TTC549 (cell line): Measurements from ENCODE around the gene ARPC4.
"Not testable (repeated sequence)": the region's sequence is repeated elsewhere in the genome, so short reads cannot be mapped to it uniquely, and the experiment has no call there.

Experiments used
- FAIRE-seq: peaks from 2 replicates; lab custom pipeline; 2012; peaks lifted over from hg19 to GRCh38; lab: Jason Lieb, UNC

The ARPC4 gene

DNA sequence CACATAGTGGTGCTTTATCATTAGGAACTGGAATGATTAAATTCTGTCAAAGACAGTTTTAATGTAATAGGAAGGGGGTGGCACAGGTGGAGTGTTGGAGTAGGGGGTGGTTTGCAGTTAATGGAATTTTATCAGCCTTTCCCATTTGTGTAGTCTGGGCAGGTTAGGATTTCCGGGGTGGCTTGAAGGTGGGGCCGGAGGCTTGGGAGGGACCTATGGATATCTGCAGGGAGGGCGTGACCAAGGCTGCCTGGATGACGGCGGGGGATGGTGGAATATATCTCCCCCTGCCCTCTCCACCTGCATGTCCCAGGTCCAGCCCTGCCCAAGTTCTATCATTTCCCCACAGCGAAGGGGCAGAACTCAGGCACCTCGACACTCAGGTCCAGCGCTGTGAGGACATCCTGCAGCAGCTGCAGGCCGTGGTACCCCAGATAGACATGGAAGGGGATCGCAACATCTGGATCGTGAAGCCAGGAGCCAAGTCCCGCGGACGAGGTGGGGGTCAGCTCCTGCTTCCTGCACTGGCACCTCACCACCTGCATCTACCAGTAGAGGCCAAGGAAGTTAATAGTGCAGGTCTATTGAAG is 32.7 kb downstream of the ARPC4 start:
- FAIRE-seq: no peak

GRCh38 chr3:9826815-9827573 is 34.1 kb downstream of the ARPC4 start:
- FAIRE-seq: no peak

DNA sequence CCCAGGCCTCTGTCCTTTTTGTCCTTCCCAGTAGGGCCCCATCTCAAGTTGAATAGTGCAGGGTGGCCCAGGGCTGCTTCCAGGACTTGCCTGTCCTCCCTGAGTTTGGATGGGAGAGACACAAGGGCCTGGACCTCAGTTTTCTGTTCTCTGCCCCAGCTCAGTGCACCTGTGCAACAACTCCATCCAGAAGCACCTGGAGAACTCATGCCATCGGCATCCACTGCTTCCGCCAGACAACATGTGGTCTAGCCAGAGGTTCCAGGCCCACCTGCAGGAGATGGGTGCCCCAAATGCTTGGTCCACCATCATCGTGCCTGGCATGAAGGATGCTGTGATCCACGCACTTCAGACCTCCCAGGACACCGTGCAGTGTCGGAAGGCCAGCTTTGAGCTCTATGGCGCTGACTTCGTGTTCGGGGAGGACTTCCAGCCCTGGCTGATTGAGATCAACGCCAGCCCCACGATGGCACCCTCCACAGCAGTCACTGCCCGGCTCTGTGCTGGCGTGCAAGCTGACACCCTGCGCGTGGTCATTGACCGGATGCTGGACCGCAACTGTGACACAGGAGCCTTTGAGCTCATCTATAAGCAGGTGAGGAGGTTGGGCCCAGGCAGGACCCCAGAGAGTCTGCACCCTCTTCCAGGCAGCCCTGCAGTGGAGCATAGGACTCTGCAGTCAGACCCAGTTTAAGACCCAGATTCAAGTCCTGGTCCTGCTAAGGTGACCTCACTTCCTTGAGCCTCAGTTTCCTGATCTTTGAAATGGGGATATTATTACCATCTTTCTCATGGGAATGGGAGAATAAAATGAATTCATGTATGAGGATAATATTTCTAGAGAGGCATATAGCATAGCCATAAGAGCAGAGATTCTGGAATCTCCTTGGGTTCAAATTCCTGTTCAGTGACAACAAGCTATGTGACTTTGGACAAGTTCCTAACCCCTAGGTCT is 36.2 kb downstream of the ARPC4 start:
- FAIRE-seq: no peak

- FAIRE-seq: no peak
These were observed 38.4 kb downstream of the ARPC4 start for GRCh38 chr3:9831253-9831652.

GRCh38 chr3:9833078-9833477 is 40.2 kb downstream of the ARPC4 start:
- FAIRE-seq: no peak

DNA sequence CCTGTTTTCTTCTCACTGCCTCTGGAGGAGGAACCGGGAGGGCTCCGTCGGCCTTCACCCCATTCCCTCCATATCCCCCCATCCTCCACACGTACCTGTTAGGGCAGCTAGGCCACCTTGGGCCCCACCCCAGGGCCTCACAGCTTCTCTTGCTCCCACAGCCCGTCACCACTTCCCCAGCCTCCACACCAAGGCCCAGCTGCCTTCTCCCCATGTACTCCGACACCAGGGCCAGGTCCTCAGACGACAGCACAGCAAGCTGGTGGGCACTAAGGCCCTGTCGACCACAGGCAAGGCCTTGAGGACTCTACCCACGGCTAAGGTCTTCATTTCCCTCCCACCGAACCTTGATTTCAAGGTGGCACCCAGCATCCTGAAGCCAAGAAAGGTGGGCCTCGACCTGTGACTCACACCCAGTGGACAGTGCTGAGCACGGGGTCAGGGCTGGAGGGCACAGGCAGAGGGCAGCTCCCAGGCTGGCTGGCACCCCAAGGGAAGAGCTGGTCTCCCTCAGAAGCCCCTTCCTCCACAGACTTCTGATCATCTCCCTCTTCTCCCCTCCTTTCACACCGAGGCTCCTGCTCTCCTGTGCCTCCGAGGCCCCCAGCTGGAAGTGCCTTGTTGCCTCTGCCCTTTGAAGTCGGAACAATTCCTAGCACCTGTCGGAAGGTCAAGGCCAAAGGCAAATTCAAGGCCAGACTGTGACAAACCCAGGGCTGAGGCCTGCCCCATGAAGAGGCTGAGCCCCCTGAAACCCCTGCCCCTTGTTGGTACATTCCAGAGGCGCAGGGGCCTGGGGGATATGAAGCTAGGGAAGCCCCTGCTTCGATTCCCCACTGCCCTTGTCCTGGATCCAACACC is 41.9 kb downstream of the ARPC4 start:
- no peak for FAIRE-seq

DNA sequence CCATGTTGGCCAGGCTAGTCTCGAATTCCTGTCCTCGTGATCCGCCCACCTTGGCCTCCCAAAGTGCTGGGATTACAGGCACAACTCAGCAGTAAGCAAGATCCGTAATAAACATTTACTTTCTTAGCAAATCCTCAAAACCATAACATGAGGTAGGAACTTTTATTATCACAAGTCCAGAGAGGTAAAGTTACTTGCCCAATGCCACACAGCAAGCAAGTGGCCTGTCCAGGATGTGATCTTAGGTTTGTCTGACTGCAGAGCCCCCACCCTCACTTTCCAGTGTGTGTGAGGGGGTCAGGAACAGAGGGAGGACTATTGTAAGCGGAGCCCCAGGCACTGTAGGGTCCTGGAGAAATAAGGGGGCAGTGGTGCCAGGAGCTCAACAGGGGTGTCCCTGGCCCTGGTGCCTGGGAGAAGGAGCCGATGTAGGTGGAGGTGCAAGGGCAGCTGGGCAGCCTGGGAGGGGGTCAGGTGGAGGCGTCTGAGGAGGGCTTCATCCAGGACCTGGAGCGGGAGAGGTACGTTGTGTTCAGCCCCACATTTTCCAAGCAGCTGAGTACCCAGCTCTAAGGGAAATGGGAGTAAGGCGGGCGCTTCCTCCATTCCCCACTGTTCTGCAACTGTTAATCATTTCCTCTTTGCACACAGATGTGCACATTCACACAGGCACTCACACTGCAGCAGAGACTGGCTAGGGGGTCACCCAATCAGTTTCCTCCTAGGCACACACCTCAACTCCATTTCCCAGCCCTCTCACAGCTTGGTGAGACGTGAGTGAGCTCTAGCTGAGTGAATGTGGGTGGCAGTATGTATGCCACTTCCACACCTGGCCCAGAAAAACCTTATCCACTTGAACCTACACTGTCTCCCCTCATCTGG is 45.1 kb downstream of the ARPC4 start:
- no peak for FAIRE-seq

DNA sequence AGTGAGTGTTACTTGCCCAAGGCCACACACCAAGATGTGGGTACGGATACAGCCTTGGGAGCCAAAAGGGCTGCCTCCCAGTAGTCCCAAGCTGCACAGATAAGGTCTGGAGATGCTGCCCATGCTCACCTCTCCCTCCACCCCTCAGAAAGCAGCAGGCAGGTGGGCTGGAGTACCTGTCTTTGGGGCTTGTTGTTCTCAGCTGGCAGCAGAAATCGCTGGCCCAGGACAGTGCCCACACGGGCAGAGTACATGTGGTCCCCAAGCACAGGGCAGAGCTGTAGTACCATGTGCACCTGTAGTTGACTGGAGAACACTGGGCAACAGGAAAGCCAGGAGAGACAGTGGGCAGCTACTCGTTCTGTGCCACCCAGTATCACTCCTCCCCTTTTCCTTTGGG is 46.0 kb downstream of the ARPC4 start:
- no peak for FAIRE-seq

DNA sequence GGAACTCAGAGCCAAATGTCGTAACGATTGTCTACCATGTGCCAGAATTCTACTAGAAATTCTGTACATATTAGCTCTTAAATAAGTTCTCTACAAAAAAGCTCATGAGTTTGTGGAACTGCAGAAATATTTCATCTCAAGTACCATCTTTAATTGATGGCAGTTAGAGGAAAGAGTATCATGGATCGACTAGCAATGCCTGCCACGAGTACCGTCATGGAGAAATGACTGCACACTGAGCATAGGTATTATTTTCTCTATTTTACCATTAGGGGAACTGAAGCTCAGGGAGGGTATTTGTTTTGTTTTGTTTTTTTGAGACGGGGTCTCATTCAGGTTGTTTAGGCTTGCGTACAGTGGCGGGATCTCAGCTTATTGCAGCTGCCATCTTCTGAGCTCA is 48.1 kb downstream of the ARPC4 start:
- no peak for FAIRE-seq

DNA sequence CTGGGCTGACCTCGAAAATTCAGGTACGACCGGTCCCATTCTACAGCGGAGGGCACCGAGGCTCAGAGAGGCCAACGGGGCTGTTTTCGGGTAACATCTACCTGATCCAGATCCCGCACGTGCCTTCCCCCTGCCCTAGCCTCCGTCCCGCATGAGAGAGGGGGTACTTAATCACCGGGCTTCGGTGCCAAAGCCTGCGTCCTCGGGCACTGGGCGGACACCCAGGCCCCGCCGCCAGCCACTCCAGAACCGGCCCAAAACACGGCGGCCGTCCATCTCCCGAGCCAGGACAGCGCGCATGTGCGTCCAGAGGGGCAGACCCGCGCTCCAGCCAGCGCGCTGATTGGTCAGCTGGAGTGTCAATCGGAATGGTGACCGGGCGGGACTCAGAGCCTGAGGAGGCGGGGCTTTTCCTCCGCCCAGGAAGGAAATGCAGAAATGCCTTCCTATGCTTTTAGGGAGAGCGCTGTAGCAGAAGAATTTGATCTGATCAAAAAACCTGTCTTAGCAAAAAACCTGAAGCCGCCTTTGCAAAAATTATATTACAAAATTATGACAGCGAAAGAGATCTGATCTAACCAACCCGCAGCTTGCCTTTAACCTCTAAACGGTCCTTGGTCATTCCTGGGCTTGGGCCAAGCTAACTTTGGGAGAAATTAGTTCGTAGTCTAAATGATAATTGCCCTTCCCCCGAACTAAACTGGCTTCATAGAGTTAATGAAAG is 51.0 kb downstream of the ARPC4 start, which contains the start of gene RPUSD3:
TSS of gene RPUSD3 (minus strand) at position 294 of the 724 bp plus-strand sequence. CDS start at position 276, 18 bp downstream.
- FAIRE-seq: peak; percentile 68

DNA sequence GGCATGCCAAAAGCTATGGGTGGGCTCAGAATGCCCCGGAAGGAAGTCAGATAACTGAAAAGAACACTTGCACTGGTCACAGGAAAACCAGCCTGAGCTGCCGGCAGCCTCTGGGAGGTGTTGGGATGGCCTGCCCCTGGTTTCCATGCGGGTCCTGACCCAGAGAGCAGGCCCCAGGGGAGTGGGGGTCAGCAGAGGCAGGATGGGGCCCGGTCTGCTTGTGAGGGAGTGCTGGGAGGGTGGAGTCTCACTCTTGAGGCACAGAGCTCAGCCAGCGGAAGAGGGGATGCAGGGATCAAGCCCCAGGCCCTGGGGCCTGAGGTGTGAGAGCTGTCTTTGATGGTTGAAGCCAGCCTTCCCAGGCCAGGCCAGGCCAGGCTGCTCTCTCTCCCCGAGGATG is 53.3 kb downstream of the ARPC4 start:
- FAIRE-seq: no peak

DNA sequence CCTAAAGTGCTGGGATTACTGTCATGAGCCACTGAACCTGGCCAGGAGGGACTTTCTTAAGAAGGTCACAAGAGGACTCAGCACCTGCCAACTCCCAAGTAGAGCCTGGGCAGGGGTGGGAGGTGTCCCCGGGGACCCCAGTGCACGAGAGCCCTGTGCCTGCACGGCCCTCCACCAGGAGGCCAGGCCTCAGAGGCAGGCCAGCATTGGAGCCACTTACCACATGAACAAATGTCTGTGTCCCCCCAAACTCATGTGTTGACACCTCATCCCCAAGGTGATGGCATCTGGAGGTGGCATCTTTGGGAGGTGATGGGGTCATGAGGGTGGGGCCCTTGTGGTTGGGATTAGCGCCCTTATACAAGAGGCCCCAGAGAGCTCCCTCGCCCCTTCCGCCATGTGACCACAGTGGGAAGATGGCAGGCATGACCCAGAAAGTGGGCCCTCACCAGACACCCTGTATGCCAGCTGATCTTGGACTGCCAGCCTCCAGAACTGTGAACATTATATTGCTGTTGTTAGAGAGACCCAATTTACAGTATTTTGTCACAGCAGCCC is 54.1 kb downstream of the ARPC4 start:
- no peak for FAIRE-seq

- FAIRE-seq: not testable (repeated sequence)
These were observed 55.0 kb downstream of the ARPC4 start for GRCh38 chr3:9847870-9848269.

- FAIRE-seq: not testable (repeated sequence)
These were observed 56.0 kb downstream of the ARPC4 start for GRCh38 chr3:9848860-9849259.

GRCh38 chr3:9851383-9851782 is 58.5 kb downstream of the ARPC4 start:
- FAIRE-seq: not testable (repeated sequence)

GRCh38 chr3:9851926-9852325 is 59.0 kb downstream of the ARPC4 start:
- FAIRE-seq: not testable (repeated sequence)

- FAIRE-seq: no peak
These were observed 59.6 kb downstream of the ARPC4 start for GRCh38 chr3:9852528-9852927.

DNA sequence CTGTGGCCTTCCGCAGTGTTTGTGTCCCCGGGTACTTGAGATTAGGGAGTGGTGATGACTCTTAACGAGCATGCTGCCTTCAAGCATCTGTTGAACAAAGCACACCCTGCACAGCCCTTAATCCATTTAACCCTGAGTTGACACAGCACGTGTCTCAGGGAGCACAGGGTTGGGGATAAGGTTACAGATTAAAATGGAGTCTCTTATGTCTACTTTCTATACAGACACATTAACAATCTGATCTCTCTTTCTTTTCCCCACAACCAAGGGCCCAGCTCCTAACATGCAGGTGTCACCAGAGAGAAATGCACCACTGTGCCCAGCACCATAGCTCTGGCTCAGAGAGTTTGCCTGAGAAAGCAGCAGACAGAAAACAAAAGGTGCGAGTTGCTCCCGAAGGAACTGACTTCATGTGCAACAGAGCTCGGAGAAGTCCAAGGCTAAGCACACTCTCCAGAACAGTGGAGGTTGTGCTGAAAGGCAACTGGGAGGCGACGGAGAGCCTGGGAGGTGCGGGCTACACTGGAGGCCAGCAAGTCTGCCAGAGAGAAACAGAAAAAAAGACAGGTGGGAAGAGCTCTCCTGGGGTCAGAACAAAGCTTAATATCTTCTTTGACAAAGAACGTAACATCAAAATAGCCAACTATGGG is 61.5 kb downstream of the ARPC4 start:
- FAIRE-seq: not testable (repeated sequence)

DNA sequence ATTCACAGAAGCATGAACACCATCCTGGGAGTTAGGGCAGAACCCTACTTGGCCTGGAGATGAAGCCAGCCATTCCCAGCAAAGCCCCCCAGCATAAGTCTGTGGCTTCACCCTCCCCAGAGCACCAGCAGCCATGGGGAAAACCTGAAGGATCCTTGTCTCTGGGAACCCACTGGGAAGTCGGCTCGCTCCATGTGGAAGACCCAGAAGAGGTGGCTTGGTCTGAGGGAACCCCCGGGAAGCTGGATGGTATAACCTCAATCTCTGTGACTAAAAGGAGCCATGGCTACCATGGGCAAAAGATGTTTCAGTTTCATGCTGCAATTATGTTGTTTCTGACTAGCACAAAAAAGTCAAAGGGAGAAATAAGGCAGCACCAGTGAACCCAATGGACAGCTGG is 62.7 kb downstream of the ARPC4 start:
- no peak for FAIRE-seq
